Erythroblast (primary cell): Measurements from ENCODE around the gene BEST1.

Source experiments
- DNase-seq, 2 experiments: peaks; one replicate each; lab custom pipeline; 2025; lab: John Stamatoyannopoulos, UW
- GATA1 ChIP-seq: IDR thresholded peaks from 2 replicates; pipeline ENCODE4 v1.6.1; 2011; ENCODE audit warnings: low read depth, mild to moderate bottlenecking, control low read depth, low read length, moderate library complexity
- POLR2A ChIP-seq: IDR thresholded peaks from 2 replicates; pipeline ENCODE4 v1.6.1; 2011; ENCODE audit warnings: mild to moderate bottlenecking, low read length

Gene BEST1

GRCh38 chr11:61919705-61920631 lies 30.2 kb upstream of the BEST1 start:
- DNase-seq = peak; percentile 96 to 97
- TF ChIP-seq GATA1 (peak; percentile 37), POLR2A (peak; percentile 93)

- DNase-seq = peak in 1 of 2 experiments; percentile 21
Measured at GRCh38 chr11:61921446-61921845, 28.7 kb upstream of the BEST1 start.

DNA sequence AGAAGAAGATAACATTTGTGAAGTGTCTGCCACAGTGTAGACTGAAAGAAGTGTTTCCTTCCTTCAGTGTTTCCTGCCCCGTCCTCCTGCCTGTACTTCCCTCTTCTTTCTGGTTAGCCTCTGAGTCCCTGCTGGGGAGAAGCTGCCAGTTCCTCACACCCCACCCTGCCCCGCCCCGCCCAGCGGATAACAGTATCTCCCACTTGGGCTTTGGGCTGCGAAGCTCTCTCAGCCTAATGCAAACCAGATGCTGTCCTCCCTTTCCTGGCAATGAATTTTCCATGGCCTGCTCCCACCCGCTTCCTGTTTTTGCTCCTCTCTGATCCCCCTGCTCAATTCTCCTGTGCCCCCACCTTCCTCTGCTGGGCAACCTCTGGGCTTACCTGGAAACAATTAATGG lies 27.6 kb upstream of the BEST1 start:
- peak; percentile 72 to 79 for DNase-seq
- TF ChIP-seq GATA1 = no peak
- no peak for TF ChIP-seq POLR2A

More at GRCh38 chr11:61921446-61921845, 28.7 kb upstream of the BEST1 start:
- no peak for TF ChIP-seq GATA1
- no peak for TF ChIP-seq POLR2A

- TF ChIP-seq POLR2A (peak; percentile 77), GATA1 (no peak)
- peak; percentile 94 for DNase-seq
Measured at GRCh38 chr11:61923166-61924063, 26.7 kb upstream of the BEST1 start.

DNA sequence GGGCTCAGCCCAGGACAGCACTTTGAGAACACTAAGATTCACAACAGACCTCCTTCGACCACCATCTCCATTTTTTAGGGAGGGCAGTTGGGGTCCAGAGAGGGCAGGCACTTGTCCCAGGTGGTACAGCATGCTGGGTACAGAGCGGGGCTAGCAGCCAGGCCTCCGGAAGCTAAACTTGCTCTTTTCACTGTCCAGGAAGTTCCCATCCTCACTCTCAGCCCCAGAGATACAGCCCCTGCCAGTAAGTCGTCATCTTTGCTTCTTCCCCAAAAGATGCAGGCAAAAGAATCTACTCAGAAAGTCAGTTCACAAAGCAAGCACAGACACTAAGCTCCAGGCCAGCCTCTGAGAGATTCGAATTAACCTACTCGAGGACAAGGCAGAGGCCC lies 26.1 kb upstream of the BEST1 start:
- no peak for DNase-seq
- TF ChIP-seq GATA1 (no peak), POLR2A (no peak)

GRCh38 chr11:61925736-61926135 lies 24.4 kb upstream of the BEST1 start:
- no peak for DNase-seq
- no peak for TF ChIP-seq POLR2A
- TF ChIP-seq GATA1 = no peak

DNA sequence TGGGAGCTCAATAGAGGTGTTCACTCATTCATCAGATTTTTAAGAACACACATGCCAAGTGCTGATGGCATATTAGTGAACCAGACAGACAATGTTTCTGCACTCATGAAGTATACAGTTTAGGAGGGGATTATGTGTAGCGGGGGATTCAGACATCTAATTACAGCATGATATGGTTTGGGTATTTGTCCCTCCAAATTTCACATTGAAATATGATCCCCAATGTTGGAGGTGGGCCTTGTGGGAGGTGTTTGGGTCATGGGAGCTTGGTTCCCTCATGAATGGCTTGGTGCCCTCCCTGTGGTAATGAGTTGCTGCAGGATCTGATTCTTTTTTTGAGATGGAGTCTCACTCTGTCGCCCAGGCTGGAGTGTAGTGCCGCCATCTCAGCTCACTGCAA lies 23.9 kb upstream of the BEST1 start:
- no peak for DNase-seq
- TF ChIP-seq GATA1 (no peak), POLR2A (no peak)

- DNase-seq = no peak
- no peak for TF ChIP-seq POLR2A
- TF ChIP-seq GATA1 = no peak
Measured at GRCh38 chr11:61927501-61927900, 22.6 kb upstream of the BEST1 start.

DNA sequence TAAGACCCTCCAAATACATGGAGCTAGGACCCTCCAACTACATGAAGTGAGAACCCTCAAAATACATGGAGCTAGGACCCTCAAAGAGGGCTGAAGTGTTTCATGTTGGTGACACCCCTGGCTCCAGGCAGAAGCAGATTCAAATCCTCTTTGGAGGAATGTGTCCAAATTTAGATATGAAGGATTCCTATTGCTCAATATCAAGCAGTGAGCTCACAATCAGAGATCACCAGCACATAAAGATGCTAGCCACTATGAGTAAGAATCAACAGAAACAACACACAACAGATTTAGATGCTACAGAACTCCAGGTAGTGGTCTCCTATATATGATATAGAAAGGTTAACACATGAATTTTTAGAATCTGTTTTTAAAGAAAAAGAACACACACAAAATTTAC lies 21.5 kb upstream of the BEST1 start:
- TF ChIP-seq POLR2A = no peak
- no peak for TF ChIP-seq GATA1
- DNase-seq = no peak

DNA sequence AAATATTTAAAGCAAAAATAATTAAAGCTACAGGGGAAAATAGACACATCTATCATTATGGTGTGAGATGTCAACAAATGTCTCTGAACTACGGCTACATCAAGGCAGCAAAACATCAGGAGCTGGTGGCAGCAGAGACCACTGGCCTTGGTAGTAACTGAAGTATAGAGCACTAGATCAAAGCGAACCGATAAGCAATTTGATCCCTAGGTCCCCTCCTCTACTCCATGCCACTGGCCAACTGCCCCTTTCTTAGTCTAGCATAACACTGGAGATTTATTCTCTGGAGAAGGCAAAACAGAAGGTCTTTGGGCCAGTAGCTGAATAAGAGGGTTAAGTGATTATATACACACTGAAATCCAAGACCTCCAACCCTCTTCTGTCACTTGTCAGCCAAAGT lies 19.2 kb upstream of the BEST1 start:
- no peak for DNase-seq
- TF ChIP-seq GATA1 (no peak), POLR2A (no peak)

DNA sequence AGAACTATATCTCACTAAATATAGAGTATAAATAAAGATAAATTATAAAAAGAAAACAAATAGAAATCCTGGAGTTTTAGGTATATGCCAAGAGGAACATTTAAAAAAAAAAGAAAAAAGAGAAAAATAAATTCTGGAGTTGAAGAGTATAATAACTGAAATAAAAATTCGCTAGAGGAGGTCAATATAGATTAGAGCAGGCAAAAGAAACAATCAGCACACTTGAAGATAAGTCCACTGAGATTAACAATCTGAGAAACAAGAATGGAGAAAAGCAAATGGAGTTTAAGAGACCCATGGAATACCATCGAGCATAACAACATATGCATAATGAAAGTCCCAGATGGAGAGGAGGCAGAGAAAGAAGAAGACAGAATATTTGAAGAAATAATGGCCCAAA lies 14.3 kb upstream of the BEST1 start:
- TF ChIP-seq POLR2A = no peak
- no peak for TF ChIP-seq GATA1
- DNase-seq = no peak

DNA sequence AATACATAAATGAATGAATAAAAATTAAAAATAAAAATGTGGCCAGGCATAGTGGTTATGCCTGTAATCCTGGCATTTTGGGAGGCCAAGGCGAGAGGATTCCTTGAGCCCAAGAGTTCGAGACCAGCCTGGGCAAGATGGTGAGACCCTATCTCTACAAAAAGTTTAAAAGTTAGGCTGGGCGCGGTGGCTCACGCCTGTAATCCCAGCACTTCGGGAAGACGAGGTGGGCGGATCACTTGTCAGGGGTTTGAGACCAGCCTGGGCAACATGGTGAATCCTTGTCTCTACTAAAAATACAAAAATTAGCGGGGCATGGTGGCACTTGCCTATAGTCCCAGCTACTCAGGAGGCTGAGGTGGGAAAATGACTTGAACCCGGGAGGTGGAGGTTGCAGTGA lies 9.7 kb upstream of the BEST1 start:
- DNase-seq = no peak
- TF ChIP-seq POLR2A (no peak), GATA1 (no peak)

DNA sequence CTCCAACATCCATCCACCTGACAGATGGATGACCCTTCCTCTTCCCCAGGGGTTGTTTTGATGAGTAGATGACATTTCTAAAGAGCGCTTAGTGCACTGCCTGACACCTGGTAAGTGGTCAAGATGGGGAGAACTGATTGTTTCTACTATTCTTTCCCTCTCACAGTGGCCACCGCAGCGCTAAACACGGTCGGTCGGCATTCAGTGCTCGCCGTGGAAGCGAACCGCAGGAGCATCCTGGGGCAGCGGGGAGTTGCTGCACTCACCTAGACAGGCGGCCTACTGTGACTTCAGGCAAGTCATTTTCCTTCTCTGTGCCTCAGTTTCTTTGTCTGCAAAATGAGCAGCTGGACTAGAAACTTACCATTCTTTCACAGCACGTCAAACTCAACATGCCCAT lies 5.0 kb upstream of the BEST1 start:
- DNase-seq = no peak
- TF ChIP-seq POLR2A (no peak), GATA1 (no peak)

DNA sequence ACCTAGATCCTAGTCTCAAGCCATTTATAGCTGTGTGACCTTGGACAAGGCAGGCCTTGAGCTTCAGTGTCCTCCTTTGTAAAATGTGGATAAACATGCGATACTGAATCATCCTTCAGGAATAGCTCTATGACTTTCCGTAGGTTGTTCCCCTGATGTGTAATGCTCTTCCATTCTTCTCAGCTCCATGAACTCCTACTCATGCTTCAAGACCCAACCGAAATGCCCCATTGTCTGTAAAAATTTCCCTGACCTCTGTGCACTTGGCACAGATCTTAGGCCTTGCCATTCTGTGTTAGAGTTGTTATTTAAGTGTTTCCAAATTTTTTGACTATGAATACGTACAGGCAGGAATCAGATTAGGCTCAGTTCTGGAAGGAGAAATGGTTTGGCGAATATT lies 3.3 kb upstream of the BEST1 start:
- TF ChIP-seq GATA1 = no peak
- no peak for DNase-seq
